Colon (tissue), 2 donors: Measurements from ENCODE around the gene CA10.

Source experiments
- FAIRE-seq: peaks from 2 replicates; lab custom pipeline; 2012; peaks lifted over from hg19 to GRCh38; lab: Jason Lieb, UNC
- donor health status: control.
- donor health status: control.

CA10 gene

DNA sequence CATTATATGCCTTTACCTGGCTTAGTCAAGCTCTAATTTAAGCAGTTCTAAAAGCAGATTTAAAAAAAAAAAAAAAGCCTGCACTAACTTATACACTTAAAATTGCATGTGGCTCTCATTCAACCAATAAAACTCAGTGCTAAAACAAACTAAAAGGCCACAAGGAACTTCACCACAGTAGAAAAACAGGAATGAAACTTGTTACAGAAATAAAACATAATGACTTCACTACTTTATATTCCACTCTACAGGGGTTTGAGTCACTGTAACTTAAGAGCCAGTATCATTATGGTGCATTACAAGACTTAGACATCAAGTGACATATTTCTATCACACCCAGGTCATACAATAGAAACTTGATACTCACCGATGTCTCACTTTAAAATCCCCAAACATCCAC lies 11.1 kb downstream of the CA10 start:
- FAIRE-seq = no peak

DNA sequence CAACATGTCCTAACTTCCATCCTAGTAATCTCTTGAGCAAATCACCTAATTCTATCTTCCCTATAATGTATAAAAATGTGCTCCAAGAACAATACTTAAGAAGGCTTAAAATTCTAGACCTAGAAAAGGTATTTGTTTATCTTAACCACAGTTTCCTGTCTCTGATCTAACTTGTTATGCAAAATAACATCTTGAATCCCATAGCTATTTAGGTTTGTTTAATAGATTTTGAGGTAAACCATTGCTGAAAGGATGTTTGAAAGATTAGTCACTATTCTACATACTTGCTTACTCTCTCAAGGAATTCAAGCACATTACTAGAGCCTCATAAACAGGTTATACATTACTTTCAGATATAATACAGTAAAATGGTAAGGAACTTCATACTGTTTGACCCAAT lies 13.0 kb downstream of the CA10 start:
- no peak for FAIRE-seq

DNA sequence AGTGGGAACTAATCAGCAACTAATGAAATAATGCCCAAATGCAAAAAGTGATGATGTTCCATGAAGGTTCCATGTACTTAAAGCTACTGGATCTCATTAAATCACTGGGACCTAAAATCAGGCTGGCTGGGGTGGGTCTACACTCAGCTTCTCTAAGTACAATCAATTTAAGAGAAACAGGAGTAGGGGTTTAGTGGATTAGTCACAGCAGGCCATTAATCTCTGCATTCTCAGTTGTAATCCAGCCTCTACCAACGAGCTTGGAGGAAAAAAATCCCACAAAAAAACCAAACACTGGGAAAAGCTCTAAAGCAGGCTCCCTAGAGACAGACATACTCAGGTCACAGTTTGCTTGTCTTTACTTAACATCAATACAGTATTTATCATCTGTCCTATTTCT lies 15.0 kb downstream of the CA10 start:
- no peak for FAIRE-seq

DNA sequence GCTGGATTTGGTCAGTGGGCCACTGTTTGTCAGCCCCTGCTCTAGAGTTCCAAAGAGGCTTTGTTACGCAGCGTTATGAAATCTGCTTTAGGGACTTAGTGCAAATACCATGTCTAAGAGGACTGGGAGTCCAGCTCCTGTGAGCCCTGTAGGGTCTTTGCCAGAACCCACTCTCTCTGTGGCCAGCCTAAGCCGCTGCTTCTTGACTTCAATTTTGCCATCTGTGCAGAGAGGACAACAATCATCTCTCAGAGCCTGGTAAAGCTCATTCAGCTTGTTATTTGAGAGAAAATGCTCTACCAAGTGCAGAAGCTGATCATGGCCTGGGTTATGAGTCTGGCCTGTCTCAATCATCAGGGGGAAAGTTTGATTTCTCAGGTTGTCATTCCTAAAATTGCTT lies 17.9 kb downstream of the CA10 start:
- FAIRE-seq = no peak

DNA sequence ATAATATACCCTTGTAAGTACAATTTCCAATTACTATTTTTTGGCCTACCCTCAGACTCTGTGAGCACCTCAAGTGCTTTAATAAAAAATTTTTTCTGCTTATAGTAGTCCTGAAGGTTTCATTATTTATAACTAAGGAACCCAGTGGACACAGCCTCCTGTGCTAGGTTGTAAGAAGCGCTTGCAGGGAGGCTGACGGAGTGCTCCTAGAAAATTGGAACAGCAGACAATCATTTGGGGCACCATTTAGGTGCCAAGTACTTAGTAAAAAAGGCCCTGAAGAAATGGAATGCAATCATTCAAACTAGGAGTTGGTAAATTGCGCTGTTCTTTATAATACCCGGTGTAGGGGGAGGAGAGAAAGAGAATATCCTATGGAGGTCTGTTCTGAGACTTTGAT lies 19.8 kb downstream of the CA10 start:
- no peak for FAIRE-seq

DNA sequence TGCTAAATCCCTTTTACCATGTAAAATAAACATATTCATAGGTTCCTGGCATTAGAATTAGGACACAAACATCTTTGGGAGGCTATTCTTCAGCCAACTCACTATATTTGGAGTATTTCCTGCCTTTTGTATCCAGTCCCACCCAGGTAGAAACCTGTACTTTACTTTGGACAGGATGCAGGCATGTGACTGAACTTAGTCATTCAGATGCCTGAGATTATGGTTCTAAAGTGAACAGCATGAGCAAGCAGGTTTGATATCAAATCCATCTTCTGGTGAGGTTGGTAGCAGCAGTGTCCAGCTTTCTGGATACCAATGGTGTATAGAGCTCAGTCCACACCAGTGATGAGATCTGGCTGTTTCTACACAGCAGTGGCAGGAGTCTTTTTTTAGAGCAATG lies 20.2 kb downstream of the CA10 start:
- FAIRE-seq = no peak

DNA sequence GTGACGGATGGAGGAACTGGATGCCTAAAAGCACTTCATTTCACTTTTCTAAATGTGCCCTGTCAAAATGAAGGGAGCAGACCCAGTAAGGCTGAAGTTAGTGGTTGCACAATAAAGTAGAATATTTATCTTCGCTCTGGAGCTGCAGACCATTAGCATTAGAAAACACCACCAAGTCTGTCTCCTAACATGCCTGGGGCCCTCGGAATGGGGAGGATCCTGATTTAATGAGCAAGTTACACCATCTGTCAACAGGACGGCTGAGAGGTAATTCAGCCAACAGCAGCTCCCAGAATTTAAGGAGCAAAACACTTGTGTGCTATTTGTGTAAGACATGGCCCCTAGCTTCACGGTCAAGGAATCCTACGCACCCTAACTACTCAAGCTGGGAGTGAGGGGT lies 22.3 kb downstream of the CA10 start:
- no peak for FAIRE-seq

DNA sequence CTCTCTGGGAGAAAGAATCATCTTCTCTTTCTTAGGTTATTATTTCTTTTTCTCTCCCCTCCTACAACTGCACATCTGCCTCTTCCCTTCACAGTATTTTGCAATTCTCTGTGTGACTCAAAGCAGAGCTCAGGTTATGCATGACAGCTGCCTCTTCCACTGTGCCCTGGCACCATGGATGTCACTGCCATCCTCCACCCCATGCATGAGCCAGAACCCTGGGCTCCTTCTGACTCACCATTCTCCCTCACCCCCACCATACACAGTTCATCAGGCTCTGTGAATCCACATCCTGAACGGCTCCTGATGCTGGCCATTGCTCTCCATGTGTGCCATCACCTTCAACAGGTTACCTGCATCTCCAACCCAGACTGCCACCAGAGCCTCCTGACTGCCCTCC lies 23.9 kb downstream of the CA10 start:
- FAIRE-seq = no peak

DNA sequence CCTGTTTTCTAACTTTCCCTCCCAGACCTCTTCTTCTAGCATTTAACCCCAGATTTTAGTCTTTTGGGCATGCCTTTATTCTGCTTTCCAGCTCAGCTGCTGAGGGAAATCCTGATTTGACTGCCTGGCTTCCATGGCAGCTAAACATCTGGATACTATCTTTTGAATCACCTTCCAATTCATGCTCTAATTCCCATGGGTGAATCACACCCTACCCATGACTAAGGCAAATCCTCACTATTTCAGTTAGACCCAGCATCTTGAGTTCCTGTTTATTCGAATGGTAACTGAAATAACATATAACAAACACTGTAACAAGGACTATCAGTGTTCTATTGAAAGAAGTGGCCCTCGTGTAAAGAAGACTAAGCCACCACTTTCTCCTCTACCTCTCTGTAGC lies 29.8 kb downstream of the CA10 start:
- FAIRE-seq = no peak

DNA sequence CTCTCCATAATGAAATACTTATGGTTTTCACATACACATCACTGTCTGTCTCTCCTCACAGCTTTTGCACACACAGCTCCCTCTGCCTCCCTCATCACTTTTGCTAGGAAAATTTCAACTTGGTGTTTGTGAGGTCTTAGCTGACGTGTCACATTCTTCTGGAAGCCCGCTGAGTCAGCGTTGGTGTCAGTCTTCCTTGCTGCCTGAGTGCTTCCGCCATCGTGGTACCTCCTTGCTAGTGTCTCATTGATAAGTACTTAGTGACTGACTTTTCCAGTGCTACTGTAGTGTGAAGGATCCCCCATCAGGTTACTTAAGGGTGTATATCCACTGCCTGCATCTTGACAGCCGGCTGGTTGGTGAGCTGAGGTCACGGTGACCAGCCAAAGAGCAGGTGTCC lies 33.5 kb downstream of the CA10 start:
- FAIRE-seq = no peak

DNA sequence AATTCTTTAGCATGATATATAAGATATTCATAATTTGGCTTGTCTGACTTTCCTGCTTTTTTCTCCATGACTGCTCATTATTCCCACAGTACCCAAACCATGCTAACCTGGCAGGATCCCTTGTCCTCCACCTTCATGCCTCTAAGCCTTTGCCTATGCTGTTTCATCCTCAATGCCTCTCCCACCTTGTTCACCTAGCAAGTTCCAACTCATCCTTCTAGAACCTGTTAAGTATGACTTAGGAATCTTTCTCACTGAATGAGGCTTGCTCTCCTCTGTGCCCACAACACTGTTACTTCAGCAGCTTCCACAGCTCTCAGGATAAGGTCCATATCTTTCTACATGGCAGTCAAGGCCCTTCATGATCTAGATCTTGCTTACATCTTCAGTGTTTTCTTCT lies 34.0 kb downstream of the CA10 start:
- FAIRE-seq = no peak

DNA sequence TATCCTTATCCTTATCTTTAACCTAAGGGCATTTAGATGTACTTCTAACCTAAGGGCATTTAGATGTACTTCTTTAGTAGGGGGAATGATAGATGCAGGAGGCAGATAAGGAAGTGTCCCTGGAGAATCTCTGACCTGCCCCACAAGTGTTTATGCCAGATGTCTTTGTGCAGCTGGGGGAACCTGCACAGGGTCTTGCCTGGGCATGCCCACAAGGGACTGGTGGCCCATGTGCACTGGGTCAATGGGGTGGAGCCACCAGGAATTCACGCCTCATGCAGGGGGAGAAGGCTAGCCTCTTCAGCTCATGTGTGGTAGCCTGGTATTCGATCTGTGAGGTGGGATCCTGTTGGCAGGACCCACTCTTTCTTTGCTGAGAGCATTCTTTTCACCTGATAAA lies 38.0 kb downstream of the CA10 start:
- FAIRE-seq = no peak

DNA sequence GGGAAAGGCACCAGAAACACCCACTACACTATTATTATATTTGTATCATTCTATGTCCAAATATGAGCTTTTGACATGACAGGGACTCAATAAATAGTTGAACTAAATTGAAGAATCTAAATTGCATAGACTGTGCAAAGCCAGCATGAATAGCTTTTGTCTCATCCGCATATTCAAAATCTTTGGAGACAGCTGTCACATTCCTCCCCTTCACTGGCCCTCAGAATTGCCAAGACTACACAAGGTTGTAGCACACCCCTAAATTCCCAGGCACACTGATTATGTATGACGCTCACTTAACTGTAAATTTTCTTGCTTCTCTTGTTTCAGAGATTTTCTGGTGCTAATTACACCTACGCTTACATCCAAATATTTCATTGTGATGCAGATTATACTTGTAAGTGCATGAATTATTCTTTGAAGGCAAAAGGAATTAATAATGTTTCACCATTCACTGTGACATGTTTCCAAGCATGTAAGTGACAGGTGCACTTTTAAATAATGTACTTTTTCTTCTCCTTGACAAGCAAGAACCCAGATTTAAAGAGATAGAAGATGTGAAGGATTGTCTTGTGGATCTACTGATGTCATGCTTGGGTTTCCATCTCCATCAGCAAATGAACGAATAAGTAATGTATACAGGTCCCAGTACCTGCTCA lies 47.5 kb downstream of the CA10 start:
- no peak for FAIRE-seq

DNA sequence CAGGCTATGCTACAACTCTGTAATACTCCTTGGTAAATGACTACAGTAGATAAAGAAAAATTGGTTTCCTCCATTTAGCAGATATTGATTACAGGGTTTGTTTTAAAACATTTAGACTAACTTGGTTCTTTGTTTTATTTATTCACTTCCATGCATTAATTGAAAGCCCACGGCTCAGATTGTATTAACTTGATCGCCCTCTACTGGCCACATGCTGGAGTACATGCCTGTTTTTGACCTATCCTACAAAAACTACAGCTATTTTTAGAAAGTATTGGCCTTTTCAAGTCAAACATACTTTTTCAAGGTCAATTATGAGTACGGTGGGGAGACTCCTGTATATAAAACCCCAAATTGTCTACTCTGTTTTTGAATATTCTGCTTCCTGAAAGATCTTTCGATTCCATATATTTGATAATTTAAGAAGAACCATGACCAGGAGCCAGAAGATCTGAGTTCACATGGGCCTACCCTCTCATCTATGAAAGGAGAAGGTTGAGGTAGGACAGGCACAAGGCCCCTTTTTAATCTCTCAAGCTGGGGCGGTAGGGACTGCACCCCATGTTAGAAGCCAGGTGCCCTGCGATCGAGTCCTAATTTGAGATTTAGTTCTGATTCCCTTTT lies 51.8 kb downstream of the CA10 start:
- FAIRE-seq = no peak

DNA sequence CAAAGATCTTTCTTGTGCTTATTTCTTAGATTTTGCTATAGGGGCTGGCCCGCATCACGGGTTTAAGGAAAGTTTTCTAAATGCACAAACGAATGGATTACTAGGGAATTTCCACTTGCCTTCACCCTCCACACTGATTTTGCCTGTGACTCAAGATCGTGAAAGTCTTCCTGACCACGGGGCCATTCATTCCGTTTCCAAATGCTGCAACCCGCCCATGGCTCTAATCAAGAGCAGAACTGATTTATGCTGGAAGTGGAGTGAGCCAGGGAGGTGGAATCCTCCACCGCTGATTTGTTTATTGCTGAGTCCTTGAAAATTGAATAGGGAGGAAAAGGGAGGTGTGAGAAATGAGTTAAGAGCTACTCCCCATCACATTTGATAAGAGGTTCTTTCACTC lies 52.4 kb downstream of the CA10 start:
- FAIRE-seq = no peak

DNA sequence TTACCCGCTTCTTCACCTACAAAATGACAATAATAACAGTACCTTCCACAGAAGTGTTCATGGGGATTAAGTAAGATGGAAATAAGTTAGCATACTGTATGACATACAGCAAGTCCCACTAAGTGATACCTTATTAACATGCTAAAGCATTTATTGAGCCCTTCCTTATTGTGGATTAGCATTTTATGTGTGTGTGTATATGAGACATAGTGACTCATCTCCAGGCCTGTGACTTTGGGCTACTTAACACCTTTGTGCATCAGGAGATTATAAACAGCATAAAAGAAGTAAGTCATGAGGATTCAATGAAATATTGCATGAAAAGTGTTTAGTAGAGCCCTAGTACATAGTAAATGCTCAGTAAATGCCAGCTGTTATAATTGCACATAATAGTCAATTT lies 52.9 kb downstream of the CA10 start:
- no peak for FAIRE-seq

DNA sequence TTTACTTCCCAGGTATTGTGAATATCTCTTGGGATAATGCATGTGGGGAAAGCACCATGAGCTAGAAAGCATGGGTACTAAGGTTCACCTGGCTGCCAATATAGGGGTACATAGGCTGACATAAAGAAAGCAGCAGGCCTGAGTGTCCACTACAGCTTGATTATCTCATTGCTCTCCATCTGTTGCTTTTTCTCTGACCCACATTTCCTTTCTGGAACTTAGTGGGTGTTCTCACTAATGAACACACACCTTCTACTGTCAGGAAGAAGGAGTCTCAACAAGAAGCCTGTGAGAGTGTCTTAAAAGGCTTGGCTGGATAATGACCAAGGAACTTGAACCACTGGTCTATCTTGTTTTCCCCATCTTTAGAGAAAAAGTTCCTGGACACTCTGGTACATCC lies 62.5 kb downstream of the CA10 start:
- FAIRE-seq = no peak

DNA sequence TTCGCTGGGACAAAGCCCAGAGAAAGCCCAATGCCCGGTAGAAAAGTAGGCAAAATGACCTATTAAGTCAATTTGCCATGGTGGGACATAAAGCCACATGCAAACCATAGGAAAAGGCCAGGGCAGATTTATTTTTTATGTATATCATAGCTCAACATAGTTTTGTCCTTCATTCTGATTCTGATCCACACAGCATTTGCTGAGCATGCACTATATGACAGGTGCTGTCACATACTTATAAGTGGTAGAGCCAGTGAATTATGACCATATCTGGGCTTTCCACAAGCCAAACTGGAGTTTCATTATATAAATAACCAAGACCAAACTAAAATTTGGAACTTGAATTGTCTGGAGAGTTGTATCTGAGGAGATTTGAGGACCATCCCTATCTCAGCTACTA lies 74.3 kb downstream of the CA10 start:
- FAIRE-seq = no peak

DNA sequence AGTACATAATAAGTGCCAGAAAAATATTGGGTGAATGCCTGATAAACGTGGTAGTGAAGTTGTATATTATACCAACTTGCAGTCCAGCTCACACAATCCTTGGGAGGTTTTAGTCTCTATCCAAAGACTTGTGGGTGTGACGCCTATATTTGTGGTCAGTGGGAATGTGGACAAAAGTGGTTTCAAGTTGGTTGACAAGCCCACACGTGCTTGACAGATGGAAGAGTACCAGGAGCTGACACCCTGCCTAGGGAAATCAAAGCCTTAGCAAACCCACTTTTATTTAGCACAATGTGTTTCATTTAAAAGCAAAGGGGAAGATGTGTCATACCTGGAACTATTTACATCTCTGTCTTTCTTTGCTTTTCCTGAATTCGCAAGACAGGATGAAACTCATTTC lies 79.0 kb downstream of the CA10 start:
- no peak for FAIRE-seq

DNA sequence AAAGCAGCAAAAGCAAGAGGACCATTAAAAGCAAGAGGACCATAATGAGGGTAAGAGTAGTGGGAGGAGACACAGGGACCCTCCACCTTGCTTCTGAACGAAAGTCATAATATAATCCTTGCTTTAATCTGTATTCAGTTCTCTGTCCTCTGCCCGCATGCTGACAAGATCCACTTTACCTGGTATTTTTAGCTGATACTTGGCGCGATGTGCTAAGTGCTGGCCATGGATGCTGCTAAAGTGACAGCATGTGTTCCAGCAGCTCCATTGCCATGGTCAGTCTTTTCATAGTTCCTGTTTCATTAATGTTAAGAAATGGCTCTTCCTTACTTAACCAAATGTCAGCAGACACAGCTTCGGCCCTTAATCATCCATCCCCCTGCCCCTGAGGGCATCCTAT lies 86.8 kb downstream of the CA10 start:
- no peak for FAIRE-seq

DNA sequence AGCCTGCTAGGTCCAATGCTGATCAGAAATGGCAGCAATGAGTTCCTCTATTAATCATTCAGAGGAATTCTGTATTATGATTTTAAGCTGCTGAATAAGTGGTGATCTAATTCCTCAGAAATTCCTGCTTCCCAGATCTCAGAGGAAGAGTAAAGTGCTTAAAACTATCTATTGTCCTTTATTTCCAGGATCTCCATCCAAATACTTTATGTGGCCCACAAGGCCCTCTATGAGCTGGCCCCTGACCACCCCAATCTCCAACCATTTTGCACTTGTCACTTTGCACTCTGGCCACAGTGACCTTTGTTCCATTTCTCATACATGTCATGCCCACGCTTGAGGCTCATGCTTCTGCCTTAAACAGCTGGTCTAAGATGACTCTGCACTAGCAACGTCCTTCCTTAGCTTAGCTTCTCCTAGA lies 93.7 kb downstream of the CA10 start:
- FAIRE-seq = no peak

DNA sequence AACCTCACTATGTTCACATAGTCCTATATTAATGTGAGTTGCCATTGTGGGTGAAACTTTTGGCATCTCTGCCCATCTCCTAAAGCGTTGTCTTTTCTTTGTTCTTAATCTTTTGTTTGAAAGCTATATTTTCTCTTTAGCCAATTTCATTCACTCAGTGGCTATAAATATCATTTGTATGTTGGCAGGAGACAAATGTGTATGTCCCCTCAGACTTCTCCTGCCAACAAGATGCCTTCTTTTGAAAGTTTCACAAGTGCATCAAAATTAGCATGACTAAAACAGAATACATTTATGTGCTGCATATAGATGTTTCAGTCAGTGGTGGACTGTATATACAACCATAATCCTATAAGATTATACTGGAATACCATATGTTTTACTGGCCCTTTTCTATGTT lies 109.0 kb downstream of the CA10 start:
- FAIRE-seq = no peak

DNA sequence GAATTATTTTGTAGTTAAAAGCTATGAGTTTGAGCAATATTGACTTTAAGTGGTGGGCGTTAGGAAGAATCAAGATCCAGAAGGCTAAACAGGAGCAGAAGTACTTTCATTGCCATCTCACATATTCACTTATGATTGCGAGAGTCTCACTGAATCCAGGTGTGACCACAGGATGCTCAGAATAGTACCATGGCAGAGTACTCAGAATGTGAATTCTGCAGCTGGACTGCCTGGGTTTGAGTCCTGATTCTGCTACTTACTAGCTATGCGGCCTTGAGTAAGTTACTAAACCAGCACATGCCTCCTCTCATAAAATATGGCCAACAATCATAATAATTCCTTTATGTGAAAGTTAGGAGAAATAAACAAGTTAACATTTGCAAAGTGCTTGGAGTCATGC lies 109.5 kb downstream of the CA10 start:
- no peak for FAIRE-seq

DNA sequence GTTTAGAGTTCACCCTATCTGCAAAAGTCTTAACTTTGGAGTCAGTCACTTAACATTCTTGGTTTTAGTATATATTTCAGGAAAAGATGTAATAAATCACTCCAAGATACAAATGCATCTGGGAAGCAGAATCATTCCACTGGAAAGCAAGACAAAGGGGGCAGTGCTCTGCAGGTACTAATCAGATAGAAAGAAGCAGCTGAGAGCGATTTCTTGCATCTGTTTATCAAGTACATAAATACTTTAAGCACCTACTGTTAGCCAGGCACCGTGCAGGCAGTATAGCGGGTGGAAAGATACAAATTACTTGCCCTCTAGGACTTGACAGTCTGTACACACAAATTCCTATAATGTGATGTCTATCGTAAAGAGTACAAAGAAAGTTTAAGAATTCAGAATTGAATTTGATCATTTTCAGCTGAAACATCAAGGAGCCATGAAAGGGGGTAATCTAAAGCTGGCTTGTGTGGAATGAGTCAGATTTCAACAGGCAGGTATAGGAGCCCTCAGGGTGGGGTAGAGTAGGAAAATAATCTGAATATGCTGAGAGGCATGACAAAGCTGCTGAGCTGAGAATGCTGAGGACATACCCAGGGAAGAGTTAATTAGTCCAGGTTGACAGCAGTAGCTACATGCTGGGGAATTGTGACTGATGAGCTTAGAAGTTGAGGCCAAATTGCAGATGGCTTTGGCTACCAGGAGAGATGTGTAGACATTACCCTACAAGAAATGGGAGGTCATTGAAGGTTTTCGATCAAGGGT lies 110.2 kb downstream of the CA10 start:
- FAIRE-seq = no peak
